Pancreas (tissue), 10 donors: ENCODE data around the gene SH2D4B. TPM values are rescaled to one million over a fixed set of nuclear protein-coding genes. Genes with fewer than 3 reads are reported as not detected.

Experiments
- ATAC-seq, 4 donors: fragments of 200-7000 bp; cut with Tn5 transposase; one replicate each; pipeline versions ENCODE4 v1.8.0 to v1.9.1; 2020; ENCODE audit warnings: mild to moderate bottlenecking in 4 of 4, moderate library complexity in 4 of 4
- DNase-seq, 6 donors: peaks; one replicate each; pipeline ENCODE4 v3.0.0-alpha.2; 2020
- FAIRE-seq: peaks from 2 replicates; lab custom pipeline; 2012; peaks lifted over from hg19 to GRCh38; lab: Jason Lieb, UNC
- H3K27ac ChIP-seq, 4 donors: fragments of 200-600 bp; sonication (generic); 1 replicate in 3 of 4; 2 replicates in 1 of 4; pipeline versions ENCODE4 v1.5.0 to v1.8.0; 2020
- H3K27me3 ChIP-seq, 4 donors: fragments of 200-600 bp; one replicate each; pipeline ENCODE4 v1.8.0; 2021
- H3K36me3 ChIP-seq, 3 donors: fragments of 200-600 bp; sonication (generic) in 1 of 3; one replicate each; pipeline versions ENCODE4 v1.5.0 to v1.8.0; 2020 to 2021
- H3K4me1 ChIP-seq, 3 donors: fragments of 200-600 bp; one replicate each; pipeline ENCODE4 v1.8.0; 2021
- H3K4me3 ChIP-seq, 4 donors: fragments of 200-600 bp; sonication (generic) in 2 of 4; one replicate each; pipeline versions ENCODE4 v1.5.0 to v1.8.0; 2020 to 2021
- H3K9me3 ChIP-seq, 4 donors: fragments of 200-600 bp; one replicate each; pipeline ENCODE4 v1.8.0; 2021
- WGBS, 2 donors: extraction: QIAGEN DNeasy Blood & Tissue Kit; methylation state at CpG; one replicate each; pipeline ENCODE4 v1.1.7; 2013; 5-methylcytosine and 5-hydroxymethylcytosine counted together
- intact Hi-C, 3 donors: fragments of 100-400 bp; cut with DNase I; formaldehyde crosslinking; loops; one replicate each; pipeline versions ENCODE4 v1.11.1 to v1.14.2; 2022
- polyA plus RNA-seq, 2 donors: library from polyadenylated mRNA; stranded (reverse); fragments of 200-250 nt; gene quantifications; one replicate each; pipeline ENCODE4 v1.2.3, GENCODE V29; 2013
- total RNA-seq, 6 donors: library from RNA; stranded (reverse); fragmentation: NEBNext Ultra II Directional in 4 of 6; extraction: Animal tissue kit (Norgen Biotek cat#: 25700) in 4 of 6; gene quantifications; one replicate each; pipeline versions ENCODE4 v1.2.1 to v1.2.4, GENCODE V29; 2021 to 2023
- TF ChIP-seq, protein P1 (sequence below), 4 donors: fragments of 200-600 bp; sonication (generic) in 3 of 4; IDR thresholded peaks; one replicate each; pipeline versions ENCODE4 v1.5.0 to v1.8.0; 2021; ENCODE audit warnings: antibody characterized with exemption in 4 of 4
- donor health status: healthy with polysubstance abuse.
- donor health status: DM: no; HTN: no; CAD: no; lungs with moderate emphysema.
- donor health status: DM: no; HTN: no; CAD: no.
- donor health status: control.
- donor health status: control.
- donor health status: Bipolar disorder and iron deficiency.
- donor health status: DM: yes; HTN: yes; CAD: no.
- donor health status: DM: no; HTN: no; CAD: no.
- donor health status: DM: no; HTN: no; CAD: no.
- donor health status: DM: yes; HTN: yes; CAD: no.

The SH2D4B gene
- total and polyA plus RNA-seq, 8 donors = 0.02 TPM; not detected in 7

DNA sequence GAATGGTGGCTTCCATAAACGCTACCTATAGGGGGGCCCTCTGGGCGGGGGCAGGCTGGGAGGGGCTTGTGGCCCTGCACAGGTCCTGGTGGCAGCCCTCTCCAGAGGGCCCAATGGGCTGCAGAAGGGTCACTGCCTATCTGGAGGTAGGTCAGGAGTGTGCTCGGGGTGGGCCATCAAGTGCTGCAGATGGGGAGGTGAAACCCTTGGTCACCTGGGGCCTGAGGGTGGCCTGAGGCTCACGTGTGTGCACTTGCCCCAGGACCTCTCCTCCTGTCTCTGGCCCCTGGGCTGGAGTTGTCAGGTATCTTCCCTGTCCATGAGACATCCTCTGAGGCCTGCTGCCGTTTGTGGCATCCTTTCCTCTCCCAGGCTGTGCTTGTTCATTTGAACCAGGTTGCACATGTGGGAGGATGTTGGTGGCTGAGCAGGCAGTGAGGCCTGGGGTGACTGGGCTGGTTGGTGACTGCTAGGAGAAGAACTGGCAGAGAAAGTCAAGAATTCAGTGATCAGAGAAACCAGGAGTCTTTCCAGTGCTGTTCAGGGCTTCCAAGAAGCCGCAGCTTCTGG, 21.1 kb upstream of the SH2D4B start:
- ATAC-seq = no peak
- Histone ChIP-seq H3K4me3 (no peak overlapping the region), H3K9me3 (no peaks in the 10 kb centered on the region), H3K27ac (no peak overlapping the region), H3K27me3 (no peaks in the 10 kb centered on the region), H3K36me3 (peaks cover 6 to 59% (median 14%) of the 10 kb centered on the region in 3 donors), H3K4me1 (no peaks in the 10 kb centered on the region)
- intact Hi-C loops = no loop called here
- 89 to 92% methylated on average over 6 of the region's 6 CpGs for WGBS, 2 donors
- DNase-seq = no peak
- TF ChIP-seq, protein P1, sequence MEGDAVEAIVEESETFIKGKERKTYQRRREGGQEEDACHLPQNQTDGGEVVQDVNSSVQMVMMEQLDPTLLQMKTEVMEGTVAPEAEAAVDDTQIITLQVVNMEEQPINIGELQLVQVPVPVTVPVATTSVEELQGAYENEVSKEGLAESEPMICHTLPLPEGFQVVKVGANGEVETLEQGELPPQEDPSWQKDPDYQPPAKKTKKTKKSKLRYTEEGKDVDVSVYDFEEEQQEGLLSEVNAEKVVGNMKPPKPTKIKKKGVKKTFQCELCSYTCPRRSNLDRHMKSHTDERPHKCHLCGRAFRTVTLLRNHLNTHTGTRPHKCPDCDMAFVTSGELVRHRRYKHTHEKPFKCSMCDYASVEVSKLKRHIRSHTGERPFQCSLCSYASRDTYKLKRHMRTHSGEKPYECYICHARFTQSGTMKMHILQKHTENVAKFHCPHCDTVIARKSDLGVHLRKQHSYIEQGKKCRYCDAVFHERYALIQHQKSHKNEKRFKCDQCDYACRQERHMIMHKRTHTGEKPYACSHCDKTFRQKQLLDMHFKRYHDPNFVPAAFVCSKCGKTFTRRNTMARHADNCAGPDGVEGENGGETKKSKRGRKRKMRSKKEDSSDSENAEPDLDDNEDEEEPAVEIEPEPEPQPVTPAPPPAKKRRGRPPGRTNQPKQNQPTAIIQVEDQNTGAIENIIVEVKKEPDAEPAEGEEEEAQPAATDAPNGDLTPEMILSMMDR (IDR thresholded peaks at IDR 0.05) = no peak
- FAIRE-seq = no peak

DNA sequence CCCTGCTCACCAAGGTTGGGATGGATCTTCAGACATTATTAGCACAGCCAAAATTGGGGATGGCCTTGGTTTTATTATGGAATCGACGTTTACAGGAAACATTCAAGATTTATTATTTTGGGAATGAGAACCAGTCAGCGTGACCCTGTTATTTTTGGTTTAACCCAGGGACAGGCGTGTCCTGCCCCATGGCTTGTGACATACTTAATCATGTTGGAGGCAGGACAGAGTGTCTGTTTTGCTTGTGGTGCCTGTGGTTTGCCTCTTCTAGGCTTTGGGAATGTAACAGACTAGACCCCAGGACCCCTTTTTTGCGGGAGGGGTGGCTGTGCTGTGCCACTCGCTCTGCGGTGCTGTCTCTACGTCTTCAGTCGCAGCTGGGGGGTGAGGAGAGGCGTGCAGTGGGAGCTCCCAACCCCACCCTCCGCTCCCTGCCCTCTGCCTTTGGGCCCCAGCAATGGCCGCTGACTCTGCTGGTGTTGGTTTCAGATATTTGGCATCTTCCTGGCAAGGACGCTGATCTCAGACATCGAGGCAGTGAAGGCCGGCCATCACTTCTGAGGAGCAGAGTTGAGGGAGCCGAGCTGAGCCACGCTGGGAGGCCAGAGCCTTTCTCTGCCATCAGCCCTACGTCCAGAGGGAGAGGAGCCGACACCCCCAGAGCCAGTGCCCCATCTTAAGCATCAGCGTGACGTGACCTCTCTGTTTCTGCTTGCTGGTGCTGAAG, 20.1 kb upstream of the SH2D4B start:
- no peak overlapping the region for H3K27ac ChIP-seq
- no peak for DNase-seq

DNA sequence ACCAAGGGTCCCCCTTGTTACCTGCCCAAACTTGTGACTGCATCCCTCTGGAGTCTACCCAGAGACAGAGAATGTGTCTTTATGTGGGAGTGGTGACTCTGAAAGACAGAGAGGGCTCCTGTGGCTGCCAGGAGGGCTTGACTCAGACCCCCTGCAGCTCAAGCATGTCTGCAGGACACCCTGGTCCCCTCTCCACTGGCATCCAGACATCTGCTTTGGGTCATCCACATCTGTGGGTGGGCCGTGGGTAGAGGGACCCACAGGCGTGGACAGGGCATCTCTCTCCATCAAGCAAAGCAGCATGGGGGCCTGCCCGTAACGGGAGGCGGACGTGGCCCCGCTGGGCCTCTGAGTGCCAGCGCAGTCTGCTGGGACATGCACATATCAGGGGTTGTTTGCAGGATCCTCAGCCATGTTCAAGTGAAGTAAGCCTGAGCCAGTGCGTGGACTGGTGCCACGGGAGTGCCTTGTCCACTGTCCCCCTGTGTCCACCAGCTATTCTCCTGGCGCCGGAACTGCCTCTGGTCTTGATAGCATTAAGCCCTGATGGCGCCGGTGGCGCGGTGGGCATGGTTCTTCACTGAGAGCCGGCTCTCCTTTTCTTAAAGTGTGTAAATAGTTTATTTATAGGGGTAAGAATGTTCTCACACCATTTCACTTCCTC, 19.4 kb upstream of the SH2D4B start:
- Histone ChIP-seq H3K27me3 (no peaks in the 10 kb centered on the region), H3K9me3 (no peaks in the 10 kb centered on the region), H3K4me1 (no peaks in the 10 kb centered on the region), H3K4me3 (no peak overlapping the region), H3K36me3 (peaks cover 0 to 44% (median 14%) of the 10 kb centered on the region in 3 donors), H3K27ac (no peak overlapping the region)
- DNase-seq (no peak), FAIRE-seq (no peak), ATAC-seq (no peak)
- 93 to 95% methylated on average over 17 of the region's 17 CpGs for WGBS, 2 donors
- TF ChIP-seq, protein P1 (IDR thresholded peaks at IDR 0.05) = no peak
- intact Hi-C loops = no loop called here

More for the DNA sequence above, 20.1 kb upstream of the SH2D4B start:
- no peak for FAIRE-seq
- no peaks in the 10 kb centered on the region for H3K27me3 ChIP-seq
- H3K36me3 ChIP-seq = peaks cover 0 to 51% (median 14%) of the 10 kb centered on the region in 3 donors
- ATAC-seq = no peak
- 89 to 92% methylated on average over 21 of the region's 21 CpGs for WGBS, 2 donors
- TF ChIP-seq, protein P1 (IDR thresholded peaks at IDR 0.05) = no peak
- no peak overlapping the region for H3K4me3 ChIP-seq
- no peaks in the 10 kb centered on the region for H3K4me1 ChIP-seq
- intact Hi-C loops = no loop called here
- H3K9me3 ChIP-seq = no peaks in the 10 kb centered on the region

DNA sequence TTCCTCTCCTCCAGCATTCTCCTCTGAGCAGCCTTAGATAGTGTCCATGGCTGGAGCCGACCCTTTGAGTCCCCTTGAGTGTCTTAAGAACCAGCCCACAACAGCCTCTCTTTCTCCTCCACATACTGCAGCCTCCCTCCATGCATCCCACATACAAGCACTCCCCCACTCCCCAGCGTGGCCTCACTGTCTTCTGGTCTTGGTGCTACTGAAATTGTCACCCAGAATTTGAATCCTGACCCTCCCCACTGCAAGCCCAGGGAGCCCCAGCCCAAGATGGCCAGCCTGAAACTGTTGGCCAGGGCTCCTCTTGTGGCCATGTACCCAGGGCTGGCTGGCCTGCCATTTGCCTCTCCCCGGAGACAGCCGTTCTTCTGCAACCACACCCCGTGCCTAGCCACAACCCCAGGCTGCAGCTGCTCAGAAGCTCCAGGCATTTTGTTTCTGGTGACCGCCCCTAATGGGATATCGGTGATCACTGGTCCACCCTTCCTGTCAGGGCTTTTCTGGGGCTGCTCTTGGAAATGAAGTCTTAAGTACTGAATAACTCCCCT, 18.8 kb upstream of the SH2D4B start:
- H3K4me3 ChIP-seq = no peak overlapping the region
- FAIRE-seq (no peak), DNase-seq (no peak), ATAC-seq (peak in 2 of 4 donors; percentile 5 to 17)
- intact Hi-C loops = no loop called here
- no peaks in the 10 kb centered on the region for H3K4me1 ChIP-seq
- WGBS, 2 donors = 83 to 86% methylated on average over 7 of the region's 7 CpGs
- peaks cover 0 to 38% (median 11%) of the 10 kb centered on the region in 3 donors for H3K36me3 ChIP-seq
- H3K9me3 ChIP-seq = no peaks in the 10 kb centered on the region
- H3K27ac ChIP-seq = no peak overlapping the region
- TF ChIP-seq, protein P1 (IDR thresholded peaks at IDR 0.05) = no peak
- no peaks in the 10 kb centered on the region for H3K27me3 ChIP-seq
